NB4 (cell line): ENCODE data around the gene SPATA46.

Experiments used
- CTCF ChIP-seq: IDR thresholded peaks from one replicate; pipeline ENCODE4 v1.5.1; 2012; ENCODE audit warnings: low read depth, low read length
- MYC ChIP-seq: IDR thresholded peaks from 2 replicates; pipeline ENCODE4 v1.6.1; 2011; ENCODE audit warnings: low read depth, low read length
- POLR2A ChIP-seq: IDR thresholded peaks from 2 replicates; pipeline ENCODE4 v1.6.1; 2011; ENCODE audit warnings: mild to moderate bottlenecking; ENCODE audit not compliant: insufficient read length; ENCODE audit errors: extremely low read depth
- TF ChIP-seq, protein P1 (sequence below): IDR thresholded peaks from 2 replicates; pipeline ENCODE4 v1.6.1; 2011; ENCODE audit warnings: low read depth, low read length

DNA sequence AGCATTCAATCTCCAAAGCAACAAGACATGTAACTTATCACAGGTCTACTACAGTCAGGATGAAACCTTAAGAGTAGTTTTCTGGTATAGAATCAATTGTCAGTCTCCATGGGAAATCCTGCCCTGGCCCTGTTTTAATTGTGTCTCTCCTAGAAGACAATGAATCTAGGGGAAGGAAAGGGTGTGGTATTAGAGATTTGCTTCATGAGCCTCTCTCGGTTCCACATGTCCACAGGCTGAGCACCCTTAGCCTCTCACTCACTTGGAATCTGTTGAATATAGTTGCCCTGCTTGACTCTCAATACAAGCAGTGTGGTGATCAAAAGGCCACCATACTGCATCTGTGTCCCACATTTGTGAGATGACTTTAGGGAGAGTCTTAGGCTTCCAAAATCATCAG, 17.7 kb downstream of the SPATA46 start:
- TF ChIP-seq CTCF (no peak), POLR2A (no peak), MYC (no peak)
- TF ChIP-seq, protein P1, sequence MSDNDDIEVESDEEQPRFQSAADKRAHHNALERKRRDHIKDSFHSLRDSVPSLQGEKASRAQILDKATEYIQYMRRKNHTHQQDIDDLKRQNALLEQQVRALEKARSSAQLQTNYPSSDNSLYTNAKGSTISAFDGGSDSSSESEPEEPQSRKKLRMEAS, result no peak
